ENCODE data around the gene SEMA3B. TPM values are rescaled to one million over a fixed set of nuclear protein-coding genes. Genes with fewer than 3 reads are reported as not detected.
A peak's percentile ranks its signal among the peaks of the same experiment; 100 is the strongest.

The SEMA3B gene
- polyA plus RNA-seq, 1 donor (not counting 4 experiments of a cell fraction or from before 2014, with no cell fraction given) = 0.58 TPM

- Histone ChIP-seq H3K4me2 (ENCODE audit: control insufficient read depth, extremely low read depth, insufficient read depth, low read depth, low read length) (peak overlapping the region; percentile 95), H3K9me3 (ENCODE audit: control insufficient read depth, low read depth, low read length) (no peaks in the 10 kb centered on the region), H3K36me3 (ENCODE audit: control insufficient read depth in 2 of 2, extremely low read depth in 1 of 2, insufficient read depth in 2 of 2, low read length in 2 of 2) (peaks cover 12 to 25% of the 10 kb centered on the region in 2 experiments), H3K9me1 (ENCODE audit: control insufficient read depth, extremely low read depth, insufficient read depth, low read length) (peaks cover 7% of the 10 kb centered on the region), H3K4me1 (ENCODE audit: control insufficient read depth, extremely low read depth, insufficient read depth, low read length) (peaks cover 45% of the 10 kb centered on the region), H4K20me1 (ENCODE audit: control insufficient read depth, extremely low read depth, insufficient read depth, low read length) (no peaks in the 10 kb centered on the region), H3K4me3 (ENCODE audit: control insufficient read depth in 2 of 3, extremely low read depth in 1 of 3, insufficient read depth in 2 of 3, low read depth in 1 of 3, low read length in 3 of 3) (peak overlapping the region in 2 of 3 experiments; percentile 50 to 54), H3K9ac (ENCODE audit: control insufficient read depth, extremely low read depth, insufficient read depth, low read length) (peak overlapping the region; percentile 71), H2AFZ (ENCODE audit: control insufficient read depth, low read length) (no peak overlapping the region), H3K79me2 (ENCODE audit: control insufficient read depth, insufficient read depth, low read length) (peaks cover 35% of the 10 kb centered on the region), H3K27me3 (ENCODE audit: control insufficient read depth, extremely low read depth, insufficient read depth, low read length) (no peaks in the 10 kb centered on the region), H3K27ac (ENCODE audit: control insufficient read depth, insufficient read depth, low read length) (peak overlapping the region; percentile 88)
- DNase-seq (ENCODE audit: low read depth, low spot score) (peak; percentile 95), FAIRE-seq (peak; percentile 93)
- dilution Hi-C loops (cut with MboI; ENCODE audit: extremely low pct_ligation_motif_present, low sequenced_read_pairs) = no loop called here
- TF ChIP-seq, protein P1, sequence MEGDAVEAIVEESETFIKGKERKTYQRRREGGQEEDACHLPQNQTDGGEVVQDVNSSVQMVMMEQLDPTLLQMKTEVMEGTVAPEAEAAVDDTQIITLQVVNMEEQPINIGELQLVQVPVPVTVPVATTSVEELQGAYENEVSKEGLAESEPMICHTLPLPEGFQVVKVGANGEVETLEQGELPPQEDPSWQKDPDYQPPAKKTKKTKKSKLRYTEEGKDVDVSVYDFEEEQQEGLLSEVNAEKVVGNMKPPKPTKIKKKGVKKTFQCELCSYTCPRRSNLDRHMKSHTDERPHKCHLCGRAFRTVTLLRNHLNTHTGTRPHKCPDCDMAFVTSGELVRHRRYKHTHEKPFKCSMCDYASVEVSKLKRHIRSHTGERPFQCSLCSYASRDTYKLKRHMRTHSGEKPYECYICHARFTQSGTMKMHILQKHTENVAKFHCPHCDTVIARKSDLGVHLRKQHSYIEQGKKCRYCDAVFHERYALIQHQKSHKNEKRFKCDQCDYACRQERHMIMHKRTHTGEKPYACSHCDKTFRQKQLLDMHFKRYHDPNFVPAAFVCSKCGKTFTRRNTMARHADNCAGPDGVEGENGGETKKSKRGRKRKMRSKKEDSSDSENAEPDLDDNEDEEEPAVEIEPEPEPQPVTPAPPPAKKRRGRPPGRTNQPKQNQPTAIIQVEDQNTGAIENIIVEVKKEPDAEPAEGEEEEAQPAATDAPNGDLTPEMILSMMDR (optimal IDR thresholded peaks at IDR 0.05 in 1 of 3, IDR thresholded peaks at IDR 0.05 in 1 of 3, conservative IDR thresholded peaks at IDR 0.05 in 1 of 3; ENCODE audit: extremely low read depth in 1 of 3, insufficient read depth in 2 of 3, low read length in 3 of 3) = no peak
Measured at GRCh38 chr3:50316657-50317242, 47.8 kb downstream of the SEMA3B start.

- H4K20me1 ChIP-seq (ENCODE audit: control insufficient read depth, extremely low read depth, insufficient read depth, low read length) = no peaks in the 10 kb centered on the region
- H3K9me1 ChIP-seq (ENCODE audit: control insufficient read depth, extremely low read depth, insufficient read depth, low read length) = peaks cover 7% of the 10 kb centered on the region
- peak overlapping the region; percentile 88 for H3K27ac ChIP-seq (ENCODE audit: control insufficient read depth, insufficient read depth, low read length)
- FAIRE-seq (peak; percentile 55), DNase-seq (ENCODE audit: low read depth, low spot score) (no peak)
- peak overlapping the region; percentile 71 for H3K9ac ChIP-seq (ENCODE audit: control insufficient read depth, extremely low read depth, insufficient read depth, low read length)
- peaks cover 35% of the 10 kb centered on the region for H3K79me2 ChIP-seq (ENCODE audit: control insufficient read depth, insufficient read depth, low read length)
- TF ChIP-seq EZH2 (IDR thresholded peaks at IDR 0.05; ENCODE audit: low read length) = no peak
- TF ChIP-seq, protein P1 (optimal IDR thresholded peaks at IDR 0.05 in 1 of 3, IDR thresholded peaks at IDR 0.05 in 1 of 3, conservative IDR thresholded peaks at IDR 0.05 in 1 of 3; ENCODE audit: extremely low read depth in 1 of 3, insufficient read depth in 2 of 3, low read length in 3 of 3) = no peak
- no peaks in the 10 kb centered on the region for H3K9me3 ChIP-seq (ENCODE audit: control insufficient read depth, low read depth, low read length)
- H3K27me3 ChIP-seq (ENCODE audit: control insufficient read depth, extremely low read depth, insufficient read depth, low read length) = no peaks in the 10 kb centered on the region
- peak overlapping the region in 2 of 3 experiments; percentile 50 to 54 for H3K4me3 ChIP-seq (ENCODE audit: control insufficient read depth in 2 of 3, extremely low read depth in 1 of 3, insufficient read depth in 2 of 3, low read depth in 1 of 3, low read length in 3 of 3)
- peaks cover 49% of the 10 kb centered on the region for H3K4me1 ChIP-seq (ENCODE audit: control insufficient read depth, extremely low read depth, insufficient read depth, low read length)
- no peak overlapping the region for H2AFZ ChIP-seq (ENCODE audit: control insufficient read depth, low read length)
- peak overlapping the region; percentile 95 for H3K4me2 ChIP-seq (ENCODE audit: control insufficient read depth, extremely low read depth, insufficient read depth, low read depth, low read length)
- peaks cover 12 to 25% of the 10 kb centered on the region in 2 experiments for H3K36me3 ChIP-seq (ENCODE audit: control insufficient read depth in 2 of 2, extremely low read depth in 1 of 2, insufficient read depth in 2 of 2, low read length in 2 of 2)
- dilution Hi-C loops (cut with MboI; ENCODE audit: extremely low pct_ligation_motif_present, low sequenced_read_pairs) = no loop called here
Measured at GRCh38 chr3:50317300-50317699, 48.4 kb downstream of the SEMA3B start.

All from keratinocyte (primary cell).